HG02798 (cell line): ENCODE results near the gene EXD3.
"Not testable (repeated sequence)": the region's sequence is repeated elsewhere in the genome, so short reads cannot be mapped to it uniquely, and the experiment has no call there.

ENCODE experiments used
- ATAC-seq: cut with Tn5 transposase; IDR thresholded peaks from one replicate; pipeline ENCODE4 v1.9.1; 2021; ENCODE audit warnings: mild to moderate bottlenecking; ENCODE audit not compliant: unreplicated experiment, poor library complexity

EXD3 gene

GRCh38 chr9:137266585-137267453 lies 156.1 kb downstream of the EXD3 start:
- ATAC-seq = no peak

- ATAC-seq = no peak
Measured at GRCh38 chr9:137266162-137266527, 156.8 kb downstream of the EXD3 start.

GRCh38 chr9:137265496-137266161 lies 157.3 kb downstream of the EXD3 start:
- ATAC-seq = no peak

- no peak for ATAC-seq
Measured at GRCh38 chr9:137264067-137264466, 158.9 kb downstream of the EXD3 start.

GRCh38 chr9:137263506-137263905 lies 159.5 kb downstream of the EXD3 start:
- no peak for ATAC-seq

GRCh38 chr9:137262909-137263285 lies 160.1 kb downstream of the EXD3 start:
- no peak for ATAC-seq

GRCh38 chr9:137262173-137262908 lies 160.6 kb downstream of the EXD3 start:
- ATAC-seq = not testable (repeated sequence)
